Astrocyte of the cerebellum (primary cell): ENCODE measurements around the gene IMMP2L.
"Not testable (repeated sequence)": the region's sequence is repeated elsewhere in the genome, so short reads cannot be mapped to it uniquely, and the experiment has no call there.

Source experiments
- DNase-seq: peaks from one replicate; pipeline ENCODE4 v3.0.0-alpha.2; 2011; ENCODE audit warnings: low read depth
- H3K4me3 ChIP-seq: 2 replicates; pipeline ENCODE4 v1.5.1; 2011; ENCODE audit warnings: mild to moderate bottlenecking, low read depth, low read length, moderate library complexity
- CTCF ChIP-seq: IDR thresholded peaks from 2 replicates; pipeline ENCODE4 v1.5.1; 2012; ENCODE audit warnings: low read length, low read depth, moderate library complexity, mild to moderate bottlenecking; ENCODE audit errors: missing control alignments
- in situ Hi-C: cut with HindIII; loops from 2 replicates; pipeline ENCODE4 v1.10.0; 2017; ENCODE audit warnings: low sequenced_read_pairs

Gene IMMP2L

DNA sequence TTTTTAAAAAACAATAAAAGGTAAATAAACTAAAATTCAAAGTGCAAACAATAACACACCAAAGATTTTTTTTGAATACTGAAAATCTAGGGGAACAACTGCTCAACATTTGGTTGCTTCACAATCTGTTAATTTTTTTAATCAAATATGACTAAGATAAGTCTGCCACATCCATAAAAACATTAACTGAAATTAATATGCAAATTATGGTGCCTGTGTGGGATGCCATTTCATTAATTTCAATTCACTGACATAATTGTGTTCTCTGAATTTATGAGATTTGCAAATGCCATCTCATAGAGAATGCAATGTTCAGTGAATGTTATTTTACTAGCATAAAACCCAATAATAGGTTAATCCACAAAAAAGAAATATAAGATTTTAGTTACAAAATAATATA lies 237.5 kb downstream of the IMMP2L start:
- TF ChIP-seq CTCF = no peak
- no peak overlapping the region for H3K4me3 ChIP-seq
- DNase-seq = no peak
- in situ Hi-C loops = no loop called here

DNA sequence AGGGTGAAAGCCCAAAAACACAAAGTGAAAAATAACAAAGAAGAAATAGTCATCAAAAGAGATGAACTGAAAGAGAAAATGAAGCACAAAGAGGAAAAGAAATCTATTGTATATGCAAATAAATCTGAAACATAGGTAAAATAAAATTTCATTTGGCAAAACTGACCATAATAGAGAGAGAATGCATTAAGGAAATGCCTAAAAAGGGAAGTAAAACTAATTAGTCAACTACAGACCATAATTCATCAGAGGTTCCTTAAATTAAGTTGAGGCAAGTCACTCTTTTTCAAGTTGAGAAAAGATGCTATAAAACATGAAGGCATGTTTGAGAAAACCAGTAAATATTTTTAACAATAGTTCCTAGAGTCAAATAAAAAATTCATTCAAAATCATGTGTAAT lies 238.1 kb downstream of the IMMP2L start:
- no peak overlapping the region for H3K4me3 ChIP-seq
- no peak for TF ChIP-seq CTCF
- in situ Hi-C loops = no loop called here
- no peak for DNase-seq

- in situ Hi-C loops, DNase-seq, H3K4me3 ChIP-seq: not testable (repeated sequence)
Measured at GRCh38 chr7:111323670-111324069, 238.6 kb downstream of the IMMP2L start.

DNA sequence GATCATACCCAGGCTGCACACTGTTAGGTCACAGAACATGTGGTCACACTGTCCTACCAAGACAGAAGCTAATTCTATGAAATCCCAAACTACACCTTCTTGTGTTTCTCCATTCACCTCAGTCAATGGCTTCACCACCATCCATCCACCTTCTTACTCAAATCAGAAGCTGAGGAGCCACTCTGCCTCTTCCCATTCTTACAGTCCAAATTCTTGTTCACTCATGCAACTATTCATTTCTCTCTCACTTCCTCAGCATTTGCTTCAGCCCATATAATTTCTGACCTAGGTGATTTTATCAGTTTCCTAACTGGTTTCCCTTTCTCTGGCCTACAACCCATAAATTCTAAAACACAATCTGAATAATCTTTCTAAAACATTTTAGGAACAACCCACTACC lies 242.2 kb downstream of the IMMP2L start:
- in situ Hi-C loops = no loop called here
- TF ChIP-seq CTCF = no peak

DNA sequence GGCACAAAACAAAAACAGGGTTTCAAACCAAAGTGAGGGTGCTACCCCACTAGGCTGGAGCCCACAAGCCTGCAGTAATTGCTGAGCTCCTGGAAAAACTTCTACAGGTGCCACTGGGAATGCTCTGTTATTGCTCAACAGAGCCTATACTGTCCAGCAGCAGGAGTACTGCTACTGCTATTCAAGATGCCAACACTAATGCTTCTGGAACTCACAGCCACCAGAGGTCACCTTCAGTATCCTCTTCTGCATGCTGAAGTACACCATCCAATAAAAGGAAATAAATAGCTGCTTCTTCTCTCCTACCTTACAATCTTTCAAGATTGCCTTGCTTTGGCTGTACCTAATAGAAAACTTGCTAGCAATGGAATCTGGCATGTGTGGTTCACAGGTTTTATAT lies 249.3 kb downstream of the IMMP2L start:
- TF ChIP-seq CTCF = no peak
- no peak for DNase-seq
- in situ Hi-C loops = no loop called here
- H3K4me3 ChIP-seq = no peak overlapping the region

More for the DNA sequence above, 242.2 kb downstream of the IMMP2L start:
- H3K4me3 ChIP-seq = no peak overlapping the region
- no peak for DNase-seq

- in situ Hi-C loops = no loop called here
- H3K4me3 ChIP-seq = no peak overlapping the region
- no peak for TF ChIP-seq CTCF
- DNase-seq = no peak
Measured at GRCh38 chr7:111308691-111309090, 253.6 kb downstream of the IMMP2L start.

DNA sequence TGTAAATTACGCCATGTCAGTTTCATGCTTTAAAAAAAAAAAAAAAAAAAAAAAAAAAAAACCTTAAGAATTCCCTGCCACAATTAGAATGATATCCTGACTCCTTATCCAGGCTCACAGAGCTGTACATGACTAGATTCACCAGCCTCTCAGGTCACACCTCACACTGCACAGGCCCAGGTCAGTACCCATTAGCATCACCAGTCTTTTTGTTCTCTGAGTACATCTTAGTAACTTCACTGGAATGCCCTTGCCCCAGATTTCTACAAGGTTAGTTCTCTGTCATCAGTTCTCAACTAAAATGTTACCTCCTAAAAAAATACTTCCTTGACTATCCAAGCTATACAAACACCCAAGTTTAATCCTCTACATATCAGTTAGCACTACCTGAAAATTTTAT lies 260.4 kb downstream of the IMMP2L start:
- in situ Hi-C loops = no loop called here
- TF ChIP-seq CTCF = no peak
- H3K4me3 ChIP-seq = no peak overlapping the region
- DNase-seq = no peak
